Measurements from ENCODE around the gene NUB1.

- TF ChIP-seq POLR2A (IDR thresholded peaks at IDR 0.05; ENCODE audit: low read length) (no peak), GATA1 (IDR thresholded peaks at IDR 0.05; ENCODE audit: low read depth, low read length) (no peak)
Measured at GRCh38 chr7:151412318-151412717, 70.7 kb downstream of the NUB1 start.
